ENCODE measurements around the gene PSMD9. TPM values are rescaled to one million over a fixed set of nuclear protein-coding genes. Genes with fewer than 3 reads are reported as not detected.
"Not testable (repeated sequence)": the region's sequence is repeated elsewhere in the genome, so short reads cannot be mapped to it uniquely, and the experiment has no call there.

Gene PSMD9
- total and polyA plus RNA-seq, 2 experiments from 2014 or later = 110 to 132 TPM

GRCh38 chr12:121845701-121846100 lies 42.9 kb upstream of the PSMD9 start:
- no peak overlapping the region for H3K4me3 ChIP-seq
- no peaks in the 10 kb centered on the region for H3K9me3 ChIP-seq (ENCODE audit: low read depth)
- H3K4me1 ChIP-seq (ENCODE audit: low read depth) = peaks cover 6% of the 10 kb centered on the region
- no peak overlapping the region for H3K27ac ChIP-seq
- DNase-seq (ENCODE audit: low read depth in 1 of 2, low spot score in 1 of 2) = no peak
- H3K27me3 ChIP-seq = no peaks in the 10 kb centered on the region
- H3K36me3 ChIP-seq = no peaks in the 10 kb centered on the region
- no peak for TF ChIP-seq CTCF (IDR thresholded peaks at IDR 0.05; ENCODE audit: low read depth, low read length)

DNA sequence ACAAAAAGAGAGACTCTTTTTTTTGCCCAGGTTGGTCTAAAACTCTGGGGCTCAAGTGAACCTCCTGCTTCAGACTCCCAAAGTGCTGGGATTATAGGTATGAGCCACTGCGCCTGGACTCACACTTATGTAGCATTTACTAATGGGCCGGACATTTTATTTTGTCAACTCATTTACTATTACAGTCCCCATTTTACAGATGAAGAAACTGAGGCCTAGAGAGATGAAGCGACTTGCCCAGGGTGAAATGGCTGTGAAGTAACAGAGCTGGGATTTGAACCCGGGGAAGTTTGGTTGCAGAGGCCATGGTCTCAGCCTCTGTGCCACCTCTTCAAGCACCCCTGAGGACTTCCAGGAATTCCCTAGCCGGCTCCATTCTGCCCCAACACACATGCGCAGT lies 39.4 kb upstream of the PSMD9 start:
- H3K27ac ChIP-seq = no peak overlapping the region
- H3K9me3 ChIP-seq (ENCODE audit: low read depth) = no peaks in the 10 kb centered on the region
- H3K27me3 ChIP-seq = no peaks in the 10 kb centered on the region
- no peak for TF ChIP-seq CTCF (IDR thresholded peaks at IDR 0.05; ENCODE audit: low read depth, low read length)
- H3K36me3 ChIP-seq = no peaks in the 10 kb centered on the region
- no peaks in the 10 kb centered on the region for H3K4me1 ChIP-seq (ENCODE audit: low read depth)
- no peak overlapping the region for H3K4me3 ChIP-seq
- no peak for DNase-seq (ENCODE audit: low read depth in 1 of 2, low spot score in 1 of 2)

GRCh38 chr12:121849665-121850064 lies 38.9 kb upstream of the PSMD9 start:
- H3K9me3 ChIP-seq (ENCODE audit: low read depth) = no peaks in the 10 kb centered on the region
- H3K4me1 ChIP-seq (ENCODE audit: low read depth) = no peaks in the 10 kb centered on the region
- H3K4me3 ChIP-seq = no peak overlapping the region
- no peak for TF ChIP-seq CTCF (IDR thresholded peaks at IDR 0.05; ENCODE audit: low read depth, low read length)
- H3K27ac ChIP-seq = no peak overlapping the region
- no peak for DNase-seq (ENCODE audit: low read depth in 1 of 2, low spot score in 1 of 2)
- H3K36me3 ChIP-seq = no peaks in the 10 kb centered on the region
- H3K27me3 ChIP-seq = no peaks in the 10 kb centered on the region

GRCh38 chr12:121852392-121852791 lies 36.2 kb upstream of the PSMD9 start:
- H3K36me3 ChIP-seq; H3K27me3 ChIP-seq; H3K27ac ChIP-seq; H3K4me1 ChIP-seq (ENCODE audit: low read depth); DNase-seq (ENCODE audit: low read depth in 1 of 2, low spot score in 1 of 2); H3K4me3 ChIP-seq; H3K9me3 ChIP-seq (ENCODE audit: low read depth): not testable (repeated sequence)

GRCh38 chr12:121857322-121858246 lies 31.0 kb upstream of the PSMD9 start:
- Histone ChIP-seq H3K27me3 (no peaks in the 10 kb centered on the region), H3K9me3 (ENCODE audit: low read depth) (no peaks in the 10 kb centered on the region), H3K36me3 (no peaks in the 10 kb centered on the region), H3K27ac (no peak overlapping the region), H3K4me1 (ENCODE audit: low read depth) (peaks cover 9% of the 10 kb centered on the region), H3K4me3 (no peak overlapping the region)
- TF ChIP-seq CTCF (IDR thresholded peaks at IDR 0.05; ENCODE audit: low read depth, low read length) = no peak
- DNase-seq (ENCODE audit: low read depth in 1 of 2, low spot score in 1 of 2) = peak in 1 of 2 donors; percentile 45

- Histone ChIP-seq H3K27ac (no peak overlapping the region), H3K4me1 (ENCODE audit: low read depth) (peaks cover 9% of the 10 kb centered on the region), H3K27me3 (no peaks in the 10 kb centered on the region), H3K4me3 (no peak overlapping the region), H3K36me3 (no peaks in the 10 kb centered on the region), H3K9me3 (ENCODE audit: low read depth) (no peaks in the 10 kb centered on the region)
- no peak for DNase-seq (ENCODE audit: low read depth in 1 of 2, low spot score in 1 of 2)
- TF ChIP-seq CTCF (IDR thresholded peaks at IDR 0.05; ENCODE audit: low read depth, low read length) = no peak
Observed at GRCh38 chr12:121858318-121858661, 30.3 kb upstream of the PSMD9 start.
